Ishikawa (cell line): ENCODE data around the gene PSMD2.

ENCODE experiments used
- CEBPB ChIP-seq: IDR thresholded peaks from 2 replicates; pipeline ENCODE4 v1.6.1; 2012
- CREB1 ChIP-seq: IDR thresholded peaks from 2 replicates; pipeline ENCODE4 v1.6.1; 2012; ENCODE audit warnings: low read depth
- EGR1 ChIP-seq: IDR thresholded peaks from 2 replicates; pipeline ENCODE4 v1.6.1; 2012
- EP300 ChIP-seq: IDR thresholded peaks from 2 replicates; pipeline ENCODE4 v1.6.1; 2012; ENCODE audit warnings: borderline replicate concordance
- FOXM1 ChIP-seq: IDR thresholded peaks from 2 replicates; pipeline ENCODE4 v1.6.1; 2012; ENCODE audit warnings: low read depth, borderline replicate concordance
- MAX ChIP-seq: IDR thresholded peaks from 2 replicates; pipeline ENCODE4 v1.6.1; 2012
- NFIC ChIP-seq: IDR thresholded peaks from 2 replicates; pipeline ENCODE4 v1.6.1; 2012
- RAD21 ChIP-seq: IDR thresholded peaks from 2 replicates; pipeline ENCODE4 v1.6.1; 2012; ENCODE audit warnings: low read depth
- REST ChIP-seq: IDR thresholded peaks from 2 replicates; pipeline ENCODE4 v1.6.1; 2012; ENCODE audit warnings: low read depth, mild to moderate bottlenecking
- TAF1 ChIP-seq: IDR thresholded peaks from 2 replicates; pipeline ENCODE4 v1.6.1; 2012; ENCODE audit warnings: low read depth, mild to moderate bottlenecking
- TCF12 ChIP-seq: IDR thresholded peaks from 2 replicates; pipeline ENCODE4 v1.6.1; 2012; ENCODE audit warnings: low read depth
- TEAD4 ChIP-seq: IDR thresholded peaks from 2 replicates; pipeline ENCODE4 v1.6.1; 2012
- USF1 ChIP-seq: IDR thresholded peaks from 2 replicates; pipeline ENCODE4 v1.6.1; 2012
- YY1 ChIP-seq: IDR thresholded peaks from 2 replicates; pipeline ENCODE4 v1.6.1; 2012; ENCODE audit warnings: low read depth
- ZBTB7A ChIP-seq: IDR thresholded peaks from 2 replicates; pipeline ENCODE4 v1.6.1; 2012; ENCODE audit warnings: low read depth

The PSMD2 gene

GRCh38 chr3:184325715-184326369 lies 26.8 kb downstream of the PSMD2 start:
- TF ChIP-seq YY1: no peak
- no peak for TF ChIP-seq TCF12
- TF ChIP-seq FOXM1: no peak
- TF ChIP-seq CEBPB: no peak
- no peak for TF ChIP-seq EP300
- no peak for TF ChIP-seq NFIC
- TF ChIP-seq ZBTB7A: no peak
- no peak for TF ChIP-seq RAD21
- no peak for TF ChIP-seq MAX
- no peak for TF ChIP-seq TAF1
- no peak for TF ChIP-seq TEAD4
- no peak for TF ChIP-seq USF1
- TF ChIP-seq CREB1: no peak
- no peak for TF ChIP-seq EGR1
- no peak for TF ChIP-seq REST

- TF ChIP-seq RAD21 (no peak), CEBPB (no peak), ZBTB7A (no peak), TCF12 (no peak), TAF1 (no peak), MAX (no peak), EP300 (no peak)
Measured at GRCh38 chr3:184327171-184327570, 28.1 kb downstream of the PSMD2 start.

- no peak for TF ChIP-seq TEAD4
Measured at GRCh38 chr3:184328516-184328915, 29.5 kb downstream of the PSMD2 start.

- TF ChIP-seq FOXM1: no peak
- no peak for TF ChIP-seq CEBPB
- TF ChIP-seq TCF12: no peak
- no peak for TF ChIP-seq TAF1
- no peak for TF ChIP-seq CREB1
- no peak for TF ChIP-seq USF1
- TF ChIP-seq MAX: no peak
- TF ChIP-seq REST: no peak
Measured at GRCh38 chr3:184332370-184333090, 33.5 kb downstream of the PSMD2 start.

GRCh38 chr3:184333190-184333589 lies 34.1 kb downstream of the PSMD2 start:
- no peak for TF ChIP-seq FOXM1
- TF ChIP-seq EP300: no peak
- no peak for TF ChIP-seq CREB1
- no peak for TF ChIP-seq RAD21
- no peak for TF ChIP-seq REST
- no peak for TF ChIP-seq ZBTB7A
- TF ChIP-seq NFIC: no peak
- no peak for TF ChIP-seq USF1
- TF ChIP-seq EGR1: no peak
